GM19438 (cell line): Measurements from ENCODE around the gene CEP70.
"Not testable (repeated sequence)": the region's sequence is repeated elsewhere in the genome, so short reads cannot be mapped to it uniquely, and the experiment has no call there.

Experiments used
- ATAC-seq: cut with Tn5 transposase; IDR thresholded peaks from one replicate; pipeline ENCODE4 v1.9.1; 2021; ENCODE audit warnings: low read depth; ENCODE audit not compliant: unreplicated experiment

Gene CEP70

GRCh38 chr3:138455801-138456716 is 138.0 kb downstream of the CEP70 start:
- no peak for ATAC-seq

- not testable (repeated sequence) for ATAC-seq
These were observed 140.1 kb downstream of the CEP70 start for GRCh38 chr3:138453940-138454339.

- no peak for ATAC-seq
These were observed 141.6 kb downstream of the CEP70 start for GRCh38 chr3:138452436-138452835.

- no peak for ATAC-seq
These were observed 142.4 kb downstream of the CEP70 start for GRCh38 chr3:138451595-138452162.

GRCh38 chr3:138450704-138451424 is 143.2 kb downstream of the CEP70 start:
- no peak for ATAC-seq

- ATAC-seq = no peak
These were observed 143.9 kb downstream of the CEP70 start for GRCh38 chr3:138450181-138450580.

GRCh38 chr3:138449490-138449889 is 144.6 kb downstream of the CEP70 start:
- ATAC-seq = no peak

- ATAC-seq = no peak
These were observed 145.4 kb downstream of the CEP70 start for GRCh38 chr3:138448631-138449030.

- ATAC-seq = no peak
These were observed 148.4 kb downstream of the CEP70 start for GRCh38 chr3:138445654-138446053.

GRCh38 chr3:138445236-138445635 is 148.8 kb downstream of the CEP70 start:
- ATAC-seq = no peak
